ENCODE results near the gene TMC3. TPM values are rescaled to one million over a fixed set of nuclear protein-coding genes. Genes with fewer than 3 reads are reported as not detected.
A peak's percentile ranks its signal among the peaks of the same experiment; 100 is the strongest.
"Not testable (repeated sequence)": the region's sequence is repeated elsewhere in the genome, so short reads cannot be mapped to it uniquely, and the experiment has no call there.

The TMC3 gene
- not detected for total RNA-seq
- long read RNA-seq, result 0 reads

DNA sequence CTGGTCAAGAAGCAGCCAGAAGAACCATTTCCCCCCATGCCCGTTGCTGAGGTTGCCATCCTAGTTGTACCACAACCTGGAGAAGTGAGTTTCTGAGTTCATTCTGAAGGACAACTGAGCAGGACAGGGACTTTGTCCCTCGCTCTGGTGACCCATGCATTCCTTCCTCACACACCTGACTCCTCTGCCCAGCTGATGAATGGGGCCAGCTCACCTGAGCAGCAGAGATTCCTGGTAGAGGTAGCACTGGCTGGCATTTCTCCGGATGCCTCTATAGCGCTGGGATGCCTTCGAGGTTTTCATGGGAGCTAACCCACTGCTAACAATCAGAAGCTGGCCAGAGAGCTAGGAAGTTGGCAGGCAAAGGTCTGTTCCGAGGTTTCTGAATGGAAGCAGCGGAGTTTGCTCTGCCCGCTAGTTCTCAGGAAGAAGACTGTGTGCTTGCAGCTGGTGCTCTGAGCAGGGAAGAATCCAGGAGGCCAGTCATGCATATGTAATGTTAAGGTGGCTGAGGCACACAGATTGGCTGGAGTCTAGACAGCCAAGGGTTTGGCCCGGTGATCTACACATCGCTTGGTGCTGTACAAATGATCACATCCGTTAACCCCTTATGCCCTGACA, at the start of gene TMC3:
Gene TMC3 (minus strand): TSS at position 439 of the 621 bp plus-strand sequence. CDS start 136 bp downstream, at position 303.
- intact Hi-C loops (cut with DNase I), result no loop called here

DNA sequence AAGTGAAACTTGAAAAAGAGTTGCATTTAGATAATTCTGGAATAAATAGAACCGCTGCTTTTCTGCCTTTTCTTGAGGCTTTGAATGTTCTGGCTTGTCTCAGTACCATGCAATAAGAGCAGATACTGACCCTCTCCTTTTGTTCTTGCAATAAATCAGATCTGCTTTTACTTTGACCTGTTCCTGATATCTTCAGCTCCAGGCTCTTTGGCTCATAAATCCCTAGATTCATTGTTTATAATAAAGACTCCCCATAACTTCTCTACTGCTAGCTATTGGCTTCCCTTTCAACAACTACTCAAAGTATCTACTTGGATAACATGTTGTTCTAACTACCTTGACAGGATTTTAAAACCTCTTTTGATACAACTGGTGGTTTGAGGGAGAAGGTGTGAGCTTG, 47.4 kb upstream of the TMC3 start:
- no peak for DNase-seq (ENCODE audit: low spot score)
- intact Hi-C loops (cut with DNase I), result no loop called here

More for the DNA sequence above, at the start of gene TMC3:
- DNase-seq (ENCODE audit: low spot score), result no peak

DNA sequence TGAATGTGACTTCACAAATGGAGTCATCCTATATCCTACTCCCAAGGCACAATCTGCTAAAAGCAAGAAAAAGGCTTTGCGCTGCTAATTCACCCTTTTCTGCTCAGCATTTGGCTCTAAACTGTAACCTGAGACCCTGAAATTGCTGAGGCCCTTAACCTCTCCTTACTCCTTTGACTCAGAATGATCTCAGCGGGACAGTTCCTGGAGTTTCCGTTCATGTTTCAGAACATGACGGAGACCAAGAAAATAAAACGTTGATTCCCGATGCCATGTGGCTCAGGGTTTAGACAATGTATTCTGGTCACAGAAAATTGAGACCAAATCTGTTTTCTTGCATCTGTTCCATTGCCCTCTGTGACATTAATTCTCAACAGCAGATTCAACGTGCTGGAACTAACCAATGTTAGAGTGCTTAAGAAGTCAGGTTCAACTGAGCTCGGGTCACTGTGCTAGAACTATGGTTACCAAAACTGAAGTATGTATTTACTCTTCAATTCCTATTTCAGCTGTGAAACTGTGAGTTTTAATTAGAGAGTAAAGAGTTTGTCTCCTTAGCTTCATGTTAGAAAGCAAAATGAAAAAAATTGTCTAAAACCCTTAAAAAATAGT, 45.4 kb upstream of the TMC3 start:
- DNase-seq (ENCODE audit: low spot score), result no peak
- intact Hi-C loops (cut with DNase I), result no loop called here

DNA sequence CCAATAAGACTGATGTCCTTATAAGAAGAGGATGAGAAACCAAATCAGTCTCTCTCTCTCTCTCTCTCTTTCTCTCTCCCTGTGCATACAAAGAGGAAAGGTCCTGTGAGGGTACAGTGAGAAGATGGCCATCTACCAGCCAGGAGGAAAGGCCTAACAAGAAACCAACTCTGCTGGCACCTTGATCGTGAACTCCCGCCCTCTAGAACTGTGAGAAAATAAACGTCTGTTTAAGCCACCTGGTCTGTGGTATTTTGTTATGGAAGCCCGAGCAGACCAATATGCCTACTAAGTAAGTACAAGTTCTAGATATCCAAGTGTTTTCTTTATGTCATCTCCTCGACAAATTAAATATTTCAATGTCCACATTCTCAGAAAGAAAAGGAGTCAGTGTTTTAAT, 44.9 kb upstream of the TMC3 start:
- no peak for DNase-seq (ENCODE audit: low spot score)
- intact Hi-C loops (cut with DNase I), result no loop called here

DNA sequence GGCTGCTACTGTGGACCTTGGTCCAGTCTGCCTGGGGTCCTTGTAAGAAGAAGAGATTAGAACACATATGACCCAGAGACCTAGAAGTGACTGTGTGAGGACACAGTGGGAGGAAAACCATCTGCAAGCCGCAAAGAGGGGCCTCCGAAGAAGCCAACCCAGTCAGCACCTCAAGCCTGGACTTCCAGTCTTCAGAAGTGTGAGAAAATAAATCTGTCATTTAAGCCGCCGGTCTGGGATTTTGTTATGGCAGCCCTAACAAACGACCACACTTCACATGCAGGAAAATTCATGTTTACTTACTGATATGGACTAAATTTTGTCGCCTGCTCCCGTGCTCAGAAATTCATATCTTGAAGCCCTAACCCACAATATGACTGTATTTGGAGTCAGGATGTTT, 44.4 kb upstream of the TMC3 start:
- DNase-seq (ENCODE audit: low spot score), result no peak

DNA sequence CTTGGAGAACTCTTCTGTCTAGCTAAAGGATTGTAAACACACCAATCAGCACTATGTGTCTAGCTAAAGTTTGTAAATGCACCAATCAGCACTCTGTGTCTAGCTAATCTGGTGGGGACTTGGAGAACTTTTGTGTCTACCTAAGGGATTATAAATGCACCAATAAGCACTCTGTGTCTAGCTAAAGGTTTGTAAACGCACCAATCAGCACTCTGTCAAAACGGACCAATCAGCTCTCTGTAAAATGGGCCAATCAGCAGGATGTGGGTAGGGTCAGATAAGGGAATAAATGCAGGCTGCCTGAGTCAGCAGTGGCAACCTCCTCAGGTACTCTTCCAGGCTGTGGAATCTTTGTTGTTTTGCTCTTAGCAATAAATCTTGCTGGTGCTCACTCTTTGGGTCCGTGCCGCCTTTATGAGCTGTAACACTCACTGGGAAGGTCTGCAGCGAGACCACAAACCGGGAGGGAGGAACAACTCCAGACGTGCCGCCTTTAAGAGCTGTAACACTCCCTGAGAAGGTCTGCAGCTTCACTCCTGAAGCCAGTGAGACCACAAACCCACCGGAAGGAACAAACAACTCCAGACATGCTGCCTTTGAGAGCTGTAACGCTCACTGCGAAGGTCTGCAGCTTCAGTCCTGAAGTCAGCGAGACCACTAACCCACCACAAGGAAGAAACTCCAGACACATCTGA, 40.4 kb upstream of the TMC3 start:
- intact Hi-C loops (cut with DNase I); DNase-seq (ENCODE audit: low spot score): not testable (repeated sequence)

More for the DNA sequence above, 44.4 kb upstream of the TMC3 start:
- intact Hi-C loops (cut with DNase I), result no loop called here

DNA sequence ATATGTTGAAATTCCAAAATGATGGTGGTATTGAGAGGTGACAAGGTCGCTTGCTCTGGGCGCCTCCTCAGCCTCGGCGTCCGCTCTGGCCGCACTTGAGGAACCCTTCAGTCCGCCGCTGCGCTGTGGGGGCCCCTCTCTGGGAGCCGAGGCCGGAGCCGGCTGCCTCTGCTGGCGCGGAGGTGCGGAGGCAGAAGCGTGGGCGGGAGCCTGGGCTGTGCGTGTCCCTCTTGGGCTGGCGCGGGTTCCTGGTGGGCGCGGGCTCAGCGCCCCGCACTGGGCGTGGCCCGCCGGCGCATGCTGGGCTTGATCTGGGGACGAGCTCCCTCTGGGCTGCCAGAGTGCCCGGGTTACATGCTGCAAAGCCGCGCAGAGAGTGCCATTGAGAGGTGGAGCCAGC, 39.8 kb upstream of the TMC3 start:
- no peak for DNase-seq (ENCODE audit: low spot score)
- intact Hi-C loops (cut with DNase I), result no loop called here

DNA sequence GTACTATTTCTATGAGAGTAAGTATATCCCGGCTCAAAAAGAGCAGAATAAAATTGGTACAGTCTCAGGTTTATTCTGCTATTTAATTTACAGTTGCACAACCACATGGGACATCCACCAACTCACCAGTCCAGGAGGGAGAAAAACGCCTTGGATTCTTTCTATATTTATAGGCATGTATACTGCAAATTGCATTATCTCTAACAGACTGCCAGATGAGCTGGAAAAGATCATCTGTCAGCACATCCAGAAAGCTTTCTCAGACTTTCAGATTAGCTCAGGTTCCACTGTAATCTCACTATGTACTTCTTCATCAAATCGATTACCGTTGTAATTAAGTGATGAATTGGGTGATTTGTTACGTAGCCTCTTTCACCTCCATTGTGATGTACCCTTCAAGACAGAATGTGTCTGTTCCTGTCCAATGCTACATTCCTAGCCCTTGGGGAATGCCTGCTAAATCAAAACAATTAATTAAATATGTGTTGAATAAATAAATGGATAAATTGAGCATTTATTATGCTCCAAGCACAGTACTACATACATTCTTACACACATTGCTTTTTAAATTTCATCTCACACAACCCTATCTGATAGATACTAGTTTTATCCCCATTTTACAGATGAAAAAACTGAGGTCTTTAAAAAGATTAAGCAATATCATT, 38.1 kb upstream of the TMC3 start:
- no peak for DNase-seq (ENCODE audit: low spot score)
- intact Hi-C loops (cut with DNase I), result no loop called here

DNA sequence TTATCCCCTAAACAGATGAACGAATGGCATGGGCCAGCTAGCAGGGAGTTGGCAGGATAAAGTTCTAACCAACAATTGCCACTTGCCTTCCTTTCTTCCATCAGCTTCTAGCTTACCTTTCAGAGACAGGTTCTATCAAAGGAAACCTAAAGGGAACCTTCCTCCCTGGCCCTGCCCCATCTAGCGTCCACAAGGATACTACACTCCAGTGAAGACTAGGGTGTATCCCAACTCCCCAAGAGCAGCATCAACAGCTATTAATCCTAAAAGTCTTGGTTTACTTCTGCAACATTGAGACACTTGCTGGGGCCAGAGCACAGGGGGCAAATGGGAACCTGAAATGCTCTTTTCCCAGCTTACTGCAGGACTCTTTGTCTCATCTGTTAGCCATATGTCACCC, 37.0 kb upstream of the TMC3 start:
- DNase-seq (ENCODE audit: low spot score), result no peak
- intact Hi-C loops (cut with DNase I), result no loop called here

DNA sequence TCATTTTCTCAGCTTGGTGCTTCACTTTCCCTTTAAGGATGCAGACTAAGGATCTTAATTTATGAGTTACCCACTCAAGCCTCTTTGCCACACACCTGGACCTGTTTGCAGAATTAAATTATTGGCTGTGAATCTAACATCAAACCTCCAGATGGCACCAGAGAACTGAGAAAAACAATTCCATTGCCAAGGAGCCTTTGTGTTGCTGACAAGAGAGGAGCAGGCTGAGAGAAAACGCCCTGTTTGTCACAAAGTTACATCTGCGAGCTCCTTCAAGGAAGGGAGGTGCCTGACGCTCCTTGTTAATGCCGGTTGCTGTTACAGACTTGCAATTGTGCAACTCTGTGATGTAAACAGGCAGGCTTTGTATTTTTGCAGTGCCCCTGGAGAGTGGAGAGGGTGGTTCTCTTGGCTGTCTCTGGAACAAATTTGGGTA, 36.3 kb upstream of the TMC3 start:
- no peak for DNase-seq (ENCODE audit: low spot score)
- intact Hi-C loops (cut with DNase I), result no loop called here

DNA sequence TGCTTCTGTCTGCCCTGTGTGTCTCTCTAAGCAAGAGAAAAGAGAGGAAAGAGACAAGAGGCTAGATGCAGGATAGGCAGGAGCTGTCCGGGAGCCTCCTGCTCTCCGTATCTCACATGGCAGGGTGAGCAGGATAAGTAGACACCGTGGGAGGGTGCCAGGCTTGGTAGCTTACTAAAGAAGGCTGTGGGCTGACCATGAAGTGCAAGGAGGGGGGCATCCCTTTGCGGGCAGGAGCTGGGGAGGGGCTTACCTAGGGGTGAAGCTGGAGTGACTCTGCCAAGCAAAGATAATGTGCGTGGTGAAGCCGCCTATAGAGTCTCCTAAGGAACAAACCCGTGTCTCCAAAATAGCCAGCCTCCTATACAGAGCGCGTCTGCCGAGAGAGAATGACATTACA, 33.7 kb upstream of the TMC3 start:
- DNase-seq (ENCODE audit: low spot score), result peak; percentile 78

DNA sequence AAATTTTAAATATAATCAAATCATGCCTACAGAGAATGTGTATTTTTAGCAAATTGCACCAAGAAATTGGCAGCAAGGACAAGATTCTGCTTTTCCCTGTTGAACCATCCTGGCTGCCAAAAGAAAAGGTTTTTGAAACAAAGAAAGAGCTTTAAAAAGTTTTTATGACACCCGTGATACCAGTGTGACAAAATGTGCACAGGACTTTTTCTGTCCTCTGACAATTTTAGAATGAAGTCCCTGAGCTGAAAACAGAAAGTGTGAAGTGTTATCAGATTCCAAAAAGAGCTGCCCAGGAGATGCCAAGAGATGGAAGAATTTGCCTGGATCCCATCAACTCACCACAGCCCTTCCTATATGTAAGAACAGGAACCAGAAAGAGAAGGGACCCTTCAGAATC, 33.2 kb upstream of the TMC3 start:
- no peak for DNase-seq (ENCODE audit: low spot score)
- intact Hi-C loops (cut with DNase I), result loop anchor here (5.0 kb wide), 1 partner anchor 790 kb away; no protein-coding TSS in a partner anchor

More for the DNA sequence above, 33.7 kb upstream of the TMC3 start:
- intact Hi-C loops (cut with DNase I), result loop anchor here (5.0 kb wide), 1 partner anchor 790 kb away; no protein-coding TSS in a partner anchor

DNA sequence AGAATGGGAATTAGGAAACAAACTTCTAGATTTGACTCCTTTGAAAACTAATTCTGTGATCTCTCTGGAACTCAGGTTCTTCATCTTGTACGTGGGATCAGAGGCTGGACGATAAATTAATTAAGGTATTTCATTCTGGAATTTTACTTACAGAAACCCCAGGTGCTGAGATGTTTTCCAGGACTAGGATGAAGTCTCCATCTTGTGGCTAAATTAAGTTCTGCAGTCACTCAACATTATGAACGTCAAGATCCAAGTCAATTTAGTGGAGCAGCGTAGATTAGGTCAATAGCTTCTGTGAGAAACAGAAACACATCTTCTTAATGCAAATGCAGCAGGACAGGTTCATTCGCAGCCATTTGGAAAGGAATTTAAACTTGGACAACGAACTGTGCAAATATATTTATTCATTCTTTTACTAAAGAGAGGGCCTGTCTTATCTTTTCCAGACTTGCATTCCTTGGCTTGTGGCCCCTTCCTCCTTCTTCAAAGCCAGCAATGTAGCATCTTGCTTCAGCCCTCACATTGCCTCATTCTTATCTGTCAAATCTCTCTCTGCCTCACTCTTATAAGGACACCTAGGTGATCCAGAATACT, 26.7 kb upstream of the TMC3 start:
- intact Hi-C loops (cut with DNase I), result loop anchor here (2.0 kb wide), 1 partner anchor 126 kb away; no protein-coding TSS in a partner anchor
- DNase-seq (ENCODE audit: low spot score), result no peak

DNA sequence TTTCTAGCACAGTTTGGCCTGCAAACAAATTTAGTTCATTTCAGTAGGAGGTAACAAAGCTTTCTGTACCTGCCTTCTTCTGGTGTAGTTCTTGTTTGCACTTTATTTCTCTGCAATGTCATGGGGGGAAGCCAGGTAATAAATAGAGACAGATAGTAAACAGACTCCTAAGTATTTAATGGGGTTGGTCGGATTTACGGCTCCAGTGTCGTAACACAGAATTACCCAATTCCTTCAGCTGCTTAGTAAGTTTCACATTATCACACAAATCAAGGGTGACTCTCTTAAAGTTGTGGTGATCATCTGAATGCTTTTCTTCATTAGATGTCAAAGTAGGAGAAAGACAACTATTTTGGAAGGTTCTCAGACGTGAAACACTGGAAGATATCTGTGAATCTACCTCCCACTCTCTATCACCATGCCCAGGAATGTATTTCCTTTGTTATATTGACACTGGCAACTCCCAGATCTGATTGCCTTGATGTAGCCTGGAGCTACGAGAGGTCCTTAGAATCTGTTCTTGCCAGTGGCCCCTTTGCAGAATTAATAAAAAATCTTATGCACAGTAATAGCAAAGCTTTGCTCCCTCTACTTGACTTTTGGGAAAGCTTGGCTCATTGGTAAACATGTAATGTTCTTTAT, 25.0 kb upstream of the TMC3 start:
- DNase-seq (ENCODE audit: low spot score), result no peak
- intact Hi-C loops (cut with DNase I), result no loop called here

DNA sequence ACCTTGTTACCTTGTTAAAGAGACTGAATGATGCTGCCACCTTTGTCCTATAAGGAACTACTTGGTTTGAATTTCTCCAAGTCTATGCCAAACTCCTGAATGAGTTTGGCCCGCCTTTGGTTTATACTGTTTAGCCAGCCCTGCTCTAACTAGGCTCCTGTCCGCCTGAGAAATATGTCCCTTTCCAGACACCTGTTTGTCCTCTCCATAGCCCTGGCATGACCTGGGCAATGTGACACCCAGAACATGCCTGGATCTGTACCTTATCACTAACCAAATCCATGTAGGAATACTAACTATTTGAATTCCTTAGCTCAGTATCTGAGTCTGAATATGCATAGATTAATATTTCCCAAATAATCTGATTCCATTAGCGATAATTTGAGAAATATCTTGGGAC, 24.4 kb upstream of the TMC3 start:
- DNase-seq (ENCODE audit: low spot score), result no peak
- intact Hi-C loops (cut with DNase I), result no loop called here

DNA sequence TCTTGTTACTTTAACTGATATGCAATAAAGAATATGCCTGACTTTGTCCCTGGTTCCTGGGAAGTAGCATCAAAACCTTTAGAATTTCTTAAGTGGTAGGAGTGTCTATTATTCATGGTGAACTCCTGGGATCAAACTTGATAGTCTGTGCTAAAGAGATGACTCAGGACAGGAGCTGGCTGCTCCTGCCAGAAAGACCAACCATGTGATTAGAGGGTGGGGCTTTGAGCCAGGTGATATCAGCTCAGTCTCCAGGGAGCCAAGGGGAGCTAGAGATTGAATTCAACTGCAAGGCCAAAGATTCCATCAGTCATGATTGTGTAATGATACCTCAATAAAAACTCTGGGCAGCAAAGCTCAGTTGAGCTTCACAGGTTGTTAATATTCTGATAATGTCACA, 20.6 kb upstream of the TMC3 start:
- intact Hi-C loops (cut with DNase I), result no loop called here
- no peak for DNase-seq (ENCODE audit: low spot score)

DNA sequence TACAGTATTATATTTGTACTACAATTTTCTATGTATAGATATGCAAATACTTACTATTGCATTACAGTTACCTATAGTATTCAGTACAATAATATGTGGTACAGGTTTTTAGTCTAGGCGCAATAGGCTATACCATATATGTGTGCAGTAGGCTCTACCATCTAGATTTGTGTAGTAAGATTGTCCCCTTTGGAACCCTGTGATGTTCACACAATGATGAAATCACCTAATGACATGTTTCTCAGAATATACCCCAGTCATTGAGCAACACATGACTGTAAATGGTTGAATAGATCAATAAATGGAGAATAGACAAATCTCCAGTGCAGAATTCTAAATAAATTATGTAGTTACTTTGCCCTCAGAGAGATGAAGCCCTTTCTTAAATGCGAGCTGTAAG, 17.6 kb upstream of the TMC3 start:
- intact Hi-C loops (cut with DNase I), result no loop called here
- no peak for DNase-seq (ENCODE audit: low spot score)

DNA sequence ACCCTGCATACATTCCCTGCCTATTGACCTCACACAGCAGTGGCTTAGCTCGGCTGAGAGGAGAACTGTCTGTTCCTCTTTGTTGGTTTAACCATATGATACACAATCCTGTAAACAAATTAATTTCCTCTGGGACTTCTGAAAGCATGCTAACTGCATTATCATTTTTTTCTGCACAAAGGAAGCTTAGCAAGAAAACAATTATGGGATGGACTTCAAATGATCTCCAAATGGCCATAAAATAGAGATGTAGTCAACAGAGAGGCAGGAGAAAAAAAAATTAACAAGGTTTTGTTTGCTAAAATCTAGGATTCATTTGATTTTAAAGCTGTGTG, 14.4 kb upstream of the TMC3 start:
- no peak for DNase-seq (ENCODE audit: low spot score)
- intact Hi-C loops (cut with DNase I), result no loop called here

DNA sequence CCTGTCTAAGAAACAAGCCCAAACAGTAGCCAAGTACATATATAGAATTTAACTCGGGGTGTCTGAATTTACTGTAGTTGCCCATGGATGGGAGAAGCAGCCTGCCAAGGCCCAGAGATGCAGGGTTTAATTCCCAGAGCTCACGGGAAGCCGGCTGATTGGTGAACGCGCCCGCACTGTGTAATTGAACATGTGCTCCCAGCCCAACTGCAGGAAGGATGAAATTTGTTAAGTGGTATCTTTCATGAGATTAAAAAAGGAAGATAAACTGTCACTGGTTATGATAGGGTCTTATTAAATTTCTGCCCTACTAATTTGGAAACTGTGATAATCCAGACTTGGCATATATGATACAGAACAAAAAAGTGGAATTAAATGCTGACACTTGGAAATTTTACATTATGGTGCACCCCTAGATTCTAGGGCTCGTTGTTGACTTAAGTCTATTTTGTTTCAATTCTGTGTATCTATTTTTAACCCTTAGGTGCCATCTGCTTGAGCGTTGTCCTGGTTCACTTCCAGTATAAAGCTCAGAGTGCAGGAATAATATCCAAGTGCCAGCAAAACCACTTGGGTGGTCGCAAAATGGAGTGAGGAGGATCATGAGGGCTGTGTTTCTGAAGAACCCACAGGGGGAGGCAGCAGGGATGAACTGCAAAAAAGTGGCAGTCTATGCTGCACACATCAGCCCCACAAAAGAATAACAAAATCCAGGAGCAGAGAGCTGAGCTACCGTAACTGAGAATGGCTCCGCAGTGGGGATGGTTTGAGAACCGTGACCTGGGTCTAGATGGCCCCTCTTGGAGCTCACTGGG, 13.8 kb upstream of the TMC3 start:
- no peak for DNase-seq (ENCODE audit: low spot score)
- intact Hi-C loops (cut with DNase I), result no loop called here
